ENCODE measurements around the gene ERBB4. TPM values are rescaled to one million over a fixed set of nuclear protein-coding genes. Genes with fewer than 3 reads are reported as not detected.

The ERBB4 gene
- total RNA-seq, 1 donor from 2014 or later, result 2.8 TPM

- Mint-ChIP-seq H3K27me3 (ENCODE audit: unreplicated experiment) (no peaks in the 10 kb centered on the region), H3K9me3 (ENCODE audit: unreplicated experiment) (peaks cover 4% of the 10 kb centered on the region), H3K4me1 (ENCODE audit: unreplicated experiment) (no peaks in the 10 kb centered on the region), H3K27ac (ENCODE audit: unreplicated experiment) (no peak overlapping the region), H3K36me3 (ENCODE audit: unreplicated experiment) (no peaks in the 10 kb centered on the region), H3K4me3 (ENCODE audit: unreplicated experiment) (no peak overlapping the region)
- no peak for TF ChIP-seq CTCF (IDR thresholded peaks at IDR 0.05)
- no peak for DNase-seq (ENCODE audit: extremely low spot score, unreplicated experiment)
Measured at GRCh38 chr2:212408524-212408923, 130.1 kb downstream of the ERBB4 start.

GRCh38 chr2:212406716-212407115, 131.9 kb downstream of the ERBB4 start:
- no peak overlapping the region for H3K4me3 Mint-ChIP-seq (ENCODE audit: unreplicated experiment)
- H3K9me3 Mint-ChIP-seq (ENCODE audit: unreplicated experiment), result peaks cover 4% of the 10 kb centered on the region
- no peaks in the 10 kb centered on the region for H3K27me3 Mint-ChIP-seq (ENCODE audit: unreplicated experiment)

GRCh38 chr2:212402316-212402715, 136.3 kb downstream of the ERBB4 start:
- H3K4me1 Mint-ChIP-seq (ENCODE audit: unreplicated experiment), result no peaks in the 10 kb centered on the region
- H3K36me3 Mint-ChIP-seq (ENCODE audit: unreplicated experiment), result no peaks in the 10 kb centered on the region
- DNase-seq (ENCODE audit: extremely low spot score, unreplicated experiment), result no peak
- no peaks in the 10 kb centered on the region for H3K27me3 Mint-ChIP-seq (ENCODE audit: unreplicated experiment)
- TF ChIP-seq CTCF (IDR thresholded peaks at IDR 0.05), result peak; percentile 36
- no peak overlapping the region for H3K27ac Mint-ChIP-seq (ENCODE audit: unreplicated experiment)
- no peak overlapping the region for H3K4me3 Mint-ChIP-seq (ENCODE audit: unreplicated experiment)
- peaks cover 4% of the 10 kb centered on the region for H3K9me3 Mint-ChIP-seq (ENCODE audit: unreplicated experiment)

More at GRCh38 chr2:212406716-212407115, 131.9 kb downstream of the ERBB4 start:
- no peak for DNase-seq (ENCODE audit: extremely low spot score, unreplicated experiment)
- Mint-ChIP-seq H3K4me1 (ENCODE audit: unreplicated experiment) (no peaks in the 10 kb centered on the region), H3K27ac (ENCODE audit: unreplicated experiment) (no peak overlapping the region), H3K36me3 (ENCODE audit: unreplicated experiment) (no peaks in the 10 kb centered on the region)
- no peak for TF ChIP-seq CTCF (IDR thresholded peaks at IDR 0.05)

- Mint-ChIP-seq H3K27ac (ENCODE audit: unreplicated experiment) (no peak overlapping the region), H3K36me3 (ENCODE audit: unreplicated experiment) (no peaks in the 10 kb centered on the region), H3K27me3 (ENCODE audit: unreplicated experiment) (no peaks in the 10 kb centered on the region), H3K9me3 (ENCODE audit: unreplicated experiment) (no peaks in the 10 kb centered on the region), H3K4me1 (ENCODE audit: unreplicated experiment) (no peaks in the 10 kb centered on the region), H3K4me3 (ENCODE audit: unreplicated experiment) (no peak overlapping the region)
- no peak for DNase-seq (ENCODE audit: extremely low spot score, unreplicated experiment)
- TF ChIP-seq CTCF (IDR thresholded peaks at IDR 0.05), result no peak
Measured at GRCh38 chr2:212398316-212398715, 140.3 kb downstream of the ERBB4 start.

GRCh38 chr2:212392544-212392943, 146.1 kb downstream of the ERBB4 start:
- no peak for DNase-seq (ENCODE audit: extremely low spot score, unreplicated experiment)
- H3K4me3 Mint-ChIP-seq (ENCODE audit: unreplicated experiment), result no peak overlapping the region
- no peaks in the 10 kb centered on the region for H3K9me3 Mint-ChIP-seq (ENCODE audit: unreplicated experiment)
- TF ChIP-seq CTCF (IDR thresholded peaks at IDR 0.05), result no peak
- H3K36me3 Mint-ChIP-seq (ENCODE audit: unreplicated experiment), result no peaks in the 10 kb centered on the region
- no peaks in the 10 kb centered on the region for H3K27me3 Mint-ChIP-seq (ENCODE audit: unreplicated experiment)
- no peak overlapping the region for H3K27ac Mint-ChIP-seq (ENCODE audit: unreplicated experiment)
- no peaks in the 10 kb centered on the region for H3K4me1 Mint-ChIP-seq (ENCODE audit: unreplicated experiment)
